Measurements from ENCODE around the gene ZNF493.

Gene ZNF493

GRCh38 chr19:21463449-21464105 lies 66.6 kb downstream of the ZNF493 start:
- DNase-seq = no peak

- DNase-seq = no peak
Observed at GRCh38 chr19:21466627-21467026, 69.7 kb downstream of the ZNF493 start.

GRCh38 chr19:21468791-21469190 lies 71.9 kb downstream of the ZNF493 start:
- DNase-seq = no peak

- DNase-seq = no peak
Observed at GRCh38 chr19:21472507-21472906, 75.6 kb downstream of the ZNF493 start.

- no peak for DNase-seq
Observed at GRCh38 chr19:21474671-21475181, 77.8 kb downstream of the ZNF493 start.
